Measurements from ENCODE around the gene PTPRG.

DNA sequence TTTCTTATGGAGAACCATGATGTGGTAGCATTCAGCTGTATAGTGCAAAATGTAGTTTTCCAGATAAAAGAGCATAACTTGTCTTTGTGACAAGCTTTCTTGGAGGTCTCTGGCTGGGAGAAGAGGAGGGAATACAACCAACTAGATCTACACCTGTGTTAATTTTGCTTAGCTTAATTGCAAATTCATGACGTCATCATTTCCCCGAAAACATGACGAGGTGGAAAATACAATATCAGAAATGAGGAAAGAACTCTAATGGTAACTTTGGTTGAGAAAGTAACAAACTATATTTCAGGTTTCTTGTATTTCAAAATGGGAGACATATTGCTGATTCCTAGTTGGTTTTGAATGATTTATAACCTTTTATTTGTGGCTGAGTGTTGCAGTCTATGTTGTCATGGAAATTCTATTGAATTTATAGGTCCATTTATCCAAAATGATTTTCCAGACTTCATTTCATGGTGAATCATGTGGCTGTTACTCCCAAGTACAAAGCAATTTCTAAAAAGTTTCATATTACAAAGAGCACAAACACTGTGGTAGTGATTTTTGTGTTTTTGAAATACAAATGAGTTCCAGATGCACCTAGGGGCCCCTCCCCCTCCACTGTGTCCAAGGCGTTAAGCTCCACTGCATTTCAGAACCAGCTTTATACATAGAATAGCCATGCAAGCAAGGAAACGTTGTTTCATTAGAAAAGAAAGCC lies 504.8 kb downstream of the PTPRG start:
- TF ChIP-seq POLR2A (IDR thresholded peaks at IDR 0.05): no peak
- no peak for TF ChIP-seq CTCF (IDR thresholded peaks at IDR 0.05)

Measured in body of pancreas (tissue), 4 donors.